GM11168 (cell line): ENCODE measurements around the gene RDH5.

Source experiments
- in situ Hi-C: fragments of 300-500 bp; cut with MboI; formaldehyde crosslinking; loops from one replicate; pipeline ENCODE4 v1.12.0; 2022; ENCODE audit warnings: low sequenced_read_pairs; ENCODE audit not compliant: unreplicated experiment

The RDH5 gene

GRCh38 chr12:55708695-55709233 is 11.4 kb upstream of the RDH5 start:
- in situ Hi-C loops, result no loop called here

DNA sequence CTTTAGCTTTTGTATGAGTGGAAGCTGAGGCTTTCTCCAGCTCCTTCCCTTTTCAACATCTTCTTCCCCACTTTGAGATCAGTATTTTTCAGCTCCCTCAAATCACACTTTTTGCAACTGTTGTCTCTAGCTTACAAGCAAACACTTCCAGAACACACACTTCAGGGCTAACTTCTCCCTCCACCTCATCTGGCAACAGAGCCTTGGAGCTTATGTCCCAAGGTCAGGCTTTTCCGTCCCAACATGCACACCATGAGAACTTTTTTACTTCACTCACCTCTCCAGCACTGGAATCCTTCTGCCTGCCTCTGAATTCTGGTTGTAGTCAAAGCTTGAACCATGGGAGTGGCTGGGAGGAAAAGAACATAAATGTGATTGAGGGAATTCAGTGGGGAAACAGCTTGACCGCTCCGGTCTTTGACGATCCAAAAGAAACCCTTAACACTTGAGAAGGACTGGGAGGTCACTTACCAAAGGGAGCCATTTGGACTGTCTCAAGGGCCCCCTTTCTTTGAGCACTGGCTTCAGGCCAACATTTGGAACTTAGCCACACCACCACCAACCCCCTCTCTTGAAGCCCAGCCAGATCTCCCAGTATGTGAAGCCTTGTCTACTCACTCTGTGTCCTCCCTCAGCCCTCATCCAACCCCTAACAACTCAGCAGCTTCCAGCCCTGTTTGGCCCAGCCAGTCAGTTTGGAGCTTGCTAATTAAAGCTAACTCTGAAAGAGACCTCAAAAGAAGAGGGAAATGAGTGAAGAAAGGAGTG is 8.2 kb upstream of the RDH5 start:
- in situ Hi-C loops, result no loop called here

DNA sequence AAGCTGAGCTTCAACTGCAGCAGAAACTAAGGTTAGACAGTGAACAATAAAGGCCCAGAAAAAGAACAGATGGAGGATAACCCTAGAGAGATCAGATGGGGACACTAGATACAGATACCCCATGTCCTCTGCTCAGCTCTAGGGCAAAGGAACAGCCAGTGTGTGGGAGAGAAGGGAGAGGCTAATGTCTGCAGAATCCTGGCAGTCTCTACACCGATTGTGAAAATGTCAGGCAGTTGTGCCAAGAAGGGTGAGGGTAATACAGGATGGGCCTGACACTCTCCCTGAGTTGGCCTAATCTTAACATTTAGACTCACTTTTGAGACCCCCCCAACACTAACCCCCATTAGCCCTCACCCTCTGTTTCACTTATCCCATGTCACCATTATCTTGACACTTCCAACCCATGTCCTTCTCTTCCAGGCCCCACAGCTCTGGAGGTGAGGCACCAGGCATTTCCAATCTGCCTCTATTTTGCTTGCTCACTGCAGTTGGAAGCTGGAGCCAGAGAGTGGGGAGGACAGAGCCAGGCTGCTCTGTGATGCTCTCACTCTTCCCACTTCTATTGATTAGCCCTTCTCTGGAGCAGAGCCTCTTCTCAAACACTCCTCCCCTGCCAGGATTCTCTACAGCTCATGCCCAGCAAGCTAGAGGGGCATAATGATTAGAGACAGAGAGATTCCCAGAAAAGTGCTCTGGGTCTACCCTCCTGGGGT is 7.3 kb upstream of the RDH5 start:
- in situ Hi-C loops, result no loop called here

- in situ Hi-C loops, result no loop called here
Observed at GRCh38 chr12:55713721-55714120, 6.5 kb upstream of the RDH5 start.

- in situ Hi-C loops, result no loop called here
Observed at GRCh38 chr12:55715169-55715764, 4.9 kb upstream of the RDH5 start.

DNA sequence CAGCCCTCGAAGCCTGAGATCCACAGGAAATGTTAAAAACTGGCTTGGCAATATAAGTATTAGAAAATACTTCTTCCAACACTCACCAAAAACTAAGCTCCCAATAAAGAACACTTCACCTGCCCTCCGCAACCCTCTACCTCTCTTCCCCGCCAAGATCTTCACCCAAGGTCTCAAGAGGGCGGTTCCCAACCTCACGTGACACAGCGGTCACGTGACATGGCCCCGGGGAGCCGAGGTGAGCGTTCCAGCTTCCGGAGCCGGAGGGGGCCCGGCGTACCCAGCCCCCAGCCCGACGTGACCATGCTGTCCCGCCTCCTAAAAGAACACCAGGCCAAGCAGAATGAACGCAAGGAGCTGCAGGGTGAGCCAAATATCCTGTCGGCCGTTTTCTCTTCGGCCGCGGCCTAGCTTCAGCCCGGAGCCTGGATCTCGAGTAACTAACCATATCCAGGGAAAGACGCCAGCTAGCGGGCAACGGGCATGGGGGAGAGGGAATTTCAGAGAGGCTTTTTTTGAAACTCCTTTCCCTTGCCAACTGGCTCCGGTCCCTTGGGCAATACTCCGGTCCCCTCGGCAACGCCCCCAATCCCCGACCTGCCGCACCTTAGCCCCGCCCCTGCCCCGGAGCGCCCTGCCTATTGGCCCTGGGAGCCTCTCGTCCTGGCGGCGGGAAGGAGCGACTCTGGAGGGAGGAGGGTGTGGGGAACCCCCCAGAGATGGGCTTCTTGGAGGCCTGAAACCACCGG is 4.2 kb upstream of the RDH5 start, which contains the start of gene BLOC1S1:
BLOC1S1 (plus strand) TSS at position 214 of the 749 bp plus-strand sequence; CDS start at position 220, 6 bp downstream.
- in situ Hi-C loops, result no loop called here

- in situ Hi-C loops, result no loop called here
Observed at GRCh38 chr12:55716582-55716957, 3.6 kb upstream of the RDH5 start.

- in situ Hi-C loops, result no loop called here
Observed at GRCh38 chr12:55717011-55718007, 2.9 kb upstream of the RDH5 start.

GRCh38 chr12:55718015-55718414 is 2.2 kb upstream of the RDH5 start:
- in situ Hi-C loops, result no loop called here

GRCh38 chr12:55718624-55719275 is 1.4 kb upstream of the RDH5 start:
- in situ Hi-C loops, result no loop called here

- in situ Hi-C loops, result no loop called here
Observed at GRCh38 chr12:55719371-55719770, 822 bp upstream of the RDH5 start.

GRCh38 chr12:55720894-55721444 is 776 bp downstream of the RDH5 start:
- in situ Hi-C loops, result no loop called here

- in situ Hi-C loops, result no loop called here
Observed at GRCh38 chr12:55721601-55722213, 1.5 kb downstream of the RDH5 start.

GRCh38 chr12:55722948-55723347 is 2.8 kb downstream of the RDH5 start:
- in situ Hi-C loops, result no loop called here

DNA sequence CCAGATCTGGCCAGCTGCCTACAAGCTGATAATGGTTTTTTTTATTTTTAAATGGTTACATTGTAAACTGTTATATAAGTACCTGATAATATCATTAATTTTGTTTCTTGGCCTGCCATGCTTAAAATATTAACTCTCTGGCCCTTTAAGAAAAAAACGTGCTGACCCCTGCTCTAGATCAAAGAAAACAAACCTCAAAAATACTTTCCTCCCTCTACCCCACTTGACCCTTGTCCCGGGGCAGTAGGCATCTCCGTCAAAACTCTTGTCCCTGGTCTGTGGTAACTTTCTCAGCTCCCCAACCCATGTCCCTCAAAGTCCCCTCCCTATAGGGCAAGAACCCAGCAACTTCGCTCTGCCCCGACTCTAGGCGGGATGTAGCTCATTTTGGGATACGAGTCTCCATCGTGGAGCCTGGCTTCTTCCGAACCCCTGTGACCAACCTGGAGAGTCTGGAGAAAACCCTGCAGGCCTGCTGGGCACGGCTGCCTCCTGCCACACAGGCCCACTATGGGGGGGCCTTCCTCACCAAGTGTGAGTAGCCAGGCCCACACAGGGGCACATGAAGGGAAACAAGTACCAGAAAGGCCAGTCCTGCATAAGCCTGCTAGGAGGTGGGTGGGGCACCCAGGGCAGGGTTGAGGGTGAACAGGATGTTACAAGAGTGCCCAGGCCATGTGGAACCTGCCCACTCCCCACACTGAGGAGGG is 3.5 kb downstream of the RDH5 start:
- in situ Hi-C loops, result no loop called here

DNA sequence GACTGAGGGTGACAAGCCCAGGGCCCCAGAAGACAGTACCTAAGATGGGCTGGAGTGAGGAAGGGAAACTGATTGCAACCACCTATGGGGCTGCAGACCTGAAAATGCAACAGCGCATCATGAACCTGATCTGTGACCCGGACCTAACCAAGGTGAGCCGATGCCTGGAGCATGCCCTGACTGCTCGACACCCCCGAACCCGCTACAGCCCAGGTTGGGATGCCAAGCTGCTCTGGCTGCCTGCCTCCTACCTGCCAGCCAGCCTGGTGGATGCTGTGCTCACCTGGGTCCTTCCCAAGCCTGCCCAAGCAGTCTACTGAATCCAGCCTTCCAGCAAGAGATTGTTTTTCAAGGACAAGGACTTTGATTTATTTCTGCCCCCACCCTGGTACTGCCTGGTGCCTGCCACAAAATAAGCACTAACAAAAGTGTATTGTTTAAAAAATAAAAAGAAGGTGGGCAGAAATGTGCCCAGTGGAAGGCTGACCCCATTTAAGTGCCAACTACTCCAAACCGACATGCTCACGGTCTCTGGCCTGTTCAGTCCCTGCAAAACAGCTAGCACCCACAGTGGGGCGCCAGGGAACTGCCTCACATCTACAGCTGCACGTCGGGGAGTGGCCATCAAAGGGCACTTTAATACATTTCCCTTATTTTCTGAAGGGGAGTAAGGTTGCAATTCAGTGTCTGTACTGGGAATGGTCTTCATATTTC is 4.2 kb downstream of the RDH5 start:
- in situ Hi-C loops, result no loop called here

DNA sequence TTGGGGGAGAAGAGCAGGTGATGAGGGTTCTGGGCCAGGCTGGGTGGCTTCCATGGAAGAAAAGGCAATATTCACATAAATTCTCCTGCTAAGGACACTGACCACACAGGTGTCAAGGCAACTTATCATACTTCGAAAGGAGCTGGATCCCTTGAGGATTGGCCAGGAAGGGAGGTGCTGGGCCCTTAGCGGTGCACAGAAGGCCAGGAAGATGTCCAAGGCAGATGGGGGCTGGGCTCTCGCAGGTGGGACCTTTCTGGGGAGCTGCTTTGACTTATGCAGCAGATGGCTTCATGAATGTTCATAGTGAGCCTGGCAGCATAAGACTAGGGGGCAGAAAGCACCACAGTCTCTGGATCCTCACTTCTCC is 4.7 kb downstream of the RDH5 start:
- in situ Hi-C loops, result no loop called here
